BLaER1 (cell line): ENCODE data around the gene GLUL.
"Not testable (repeated sequence)": the region's sequence is repeated elsewhere in the genome, so short reads cannot be mapped to it uniquely, and the experiment has no call there.

Source experiments
- H3K27ac ChIP-seq: shearing (Covaris generic); formaldehyde crosslinking; 2 replicates; pipeline ENCODE4 v1.8.1; 2022
- H3K27me3 ChIP-seq: shearing (Covaris generic); formaldehyde crosslinking; 2 replicates; pipeline ENCODE4 v1.8.1; 2022
- H3K36me3 ChIP-seq: shearing (Covaris generic); formaldehyde crosslinking; 2 replicates; pipeline ENCODE4 v1.8.1; 2022
- H3K4me1 ChIP-seq: shearing (Covaris generic); formaldehyde crosslinking; 2 replicates; pipeline ENCODE4 v1.8.1; 2022
- H3K4me2 ChIP-seq: shearing (Covaris generic); formaldehyde crosslinking; 2 replicates; pipeline ENCODE4 v1.8.1; 2022
- H3K4me3 ChIP-seq: shearing (Covaris generic); formaldehyde crosslinking; 2 replicates; pipeline ENCODE4 v1.8.1; 2022
- H3K9ac ChIP-seq: shearing (Covaris generic); formaldehyde crosslinking; 2 replicates; pipeline ENCODE4 v1.8.1; 2022
- H3K9me3 ChIP-seq: shearing (Covaris generic); formaldehyde crosslinking; 2 replicates; pipeline ENCODE4 v1.8.1; 2022
- H4K20me1 ChIP-seq: shearing (Covaris generic); formaldehyde crosslinking; 2 replicates; pipeline ENCODE4 v1.8.1; 2022
- Cebpa-rat ChIP-seq: shearing (Covaris generic); IDR thresholded peaks from 2 replicates; pipeline ENCODE4 v1.8.1; 2022

The GLUL gene

DNA sequence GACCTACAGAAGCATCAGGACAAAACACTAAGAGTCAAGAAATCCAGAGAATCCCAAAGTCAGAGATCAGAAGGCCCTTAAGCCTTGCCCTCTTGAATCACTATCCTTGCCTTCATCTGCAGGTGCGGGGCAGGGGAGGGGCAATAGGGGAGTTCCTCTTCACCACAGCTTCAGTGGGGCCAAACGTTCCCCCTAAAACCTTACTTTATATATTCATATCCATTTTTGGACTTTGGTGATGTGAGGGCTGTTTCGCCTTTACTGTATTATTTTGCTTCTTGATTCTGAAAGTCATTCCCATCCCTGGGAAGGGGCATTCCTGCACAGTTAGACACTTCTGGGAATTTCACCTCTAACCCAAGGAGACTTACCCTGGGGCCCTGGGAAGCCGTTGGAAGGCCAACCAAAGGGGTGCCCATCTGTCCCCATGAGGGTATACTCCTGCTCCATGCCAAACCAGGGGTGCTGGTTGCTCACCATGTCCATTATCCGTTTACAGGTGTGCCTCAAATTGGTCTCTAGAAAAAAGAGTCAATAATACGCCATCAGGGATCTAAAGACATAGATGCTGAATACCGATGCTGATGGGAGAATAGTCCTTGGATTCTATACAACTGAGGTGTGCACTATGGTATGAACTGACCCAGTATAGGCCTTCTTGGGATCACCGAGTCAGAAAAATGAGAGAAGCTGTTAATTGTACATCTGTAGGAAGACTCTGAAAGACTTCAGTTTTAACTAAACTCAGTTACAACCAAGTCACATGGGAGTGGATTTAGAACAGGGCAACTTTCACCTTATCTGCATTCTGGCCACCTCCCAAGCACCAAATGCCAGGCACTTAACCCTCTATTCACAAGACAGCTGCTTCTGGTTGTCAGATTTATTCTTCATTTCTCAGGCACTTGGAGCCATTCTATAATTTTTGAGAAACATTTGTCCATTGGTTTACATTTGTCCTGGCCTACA, 5.4 kb downstream of the GLUL start:
- TF ChIP-seq Cebpa-rat = no peak
- Histone ChIP-seq H3K27me3 (no peaks in the 10 kb centered on the region), H3K9ac (no peak overlapping the region), H3K9me3 (no peaks in the 10 kb centered on the region), H3K36me3 (peaks cover 78% of the 10 kb centered on the region), H3K27ac (no peak overlapping the region), H3K4me1 (peaks cover 19% of the 10 kb centered on the region), H3K4me3 (no peak overlapping the region), H4K20me1 (peaks cover 100% of the 10 kb centered on the region), H3K4me2 (no peak overlapping the region)

DNA sequence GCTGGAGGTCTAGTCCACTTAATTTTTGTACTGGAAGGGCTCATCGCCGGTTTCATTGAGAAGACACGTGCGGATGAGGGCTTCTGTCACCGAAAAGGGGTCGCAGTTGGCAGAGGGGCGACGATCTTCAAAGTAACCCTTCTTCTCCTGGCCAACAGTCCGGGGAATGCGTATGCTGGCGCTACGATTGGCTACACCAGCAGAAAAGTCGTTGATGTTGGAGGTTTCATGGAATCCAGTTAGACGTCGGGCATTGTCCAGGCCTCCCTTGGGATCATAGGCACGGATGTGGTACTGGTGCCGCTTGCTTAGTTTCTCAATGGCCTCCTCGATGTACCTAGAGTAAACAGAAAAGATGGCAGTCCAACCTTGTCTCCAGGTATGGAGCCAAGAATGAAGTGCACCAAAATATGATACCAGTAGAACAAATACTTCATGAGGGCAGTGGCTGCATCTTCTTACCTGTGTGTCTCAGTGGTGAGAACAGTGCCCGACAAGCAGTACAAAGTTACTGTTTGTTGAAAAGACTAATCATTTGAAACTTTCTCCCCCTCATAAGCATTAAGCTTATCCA, 7.1 kb downstream of the GLUL start:
- Histone ChIP-seq H3K9me3 (no peaks in the 10 kb centered on the region), H3K27ac (no peak overlapping the region), H3K9ac (no peak overlapping the region), H3K4me2 (no peak overlapping the region), H3K4me1 (peaks cover 19% of the 10 kb centered on the region), H4K20me1 (peaks cover 93% of the 10 kb centered on the region), H3K36me3 (peaks cover 82% of the 10 kb centered on the region), H3K27me3 (no peaks in the 10 kb centered on the region), H3K4me3 (no peak overlapping the region)
- no peak for TF ChIP-seq Cebpa-rat

DNA sequence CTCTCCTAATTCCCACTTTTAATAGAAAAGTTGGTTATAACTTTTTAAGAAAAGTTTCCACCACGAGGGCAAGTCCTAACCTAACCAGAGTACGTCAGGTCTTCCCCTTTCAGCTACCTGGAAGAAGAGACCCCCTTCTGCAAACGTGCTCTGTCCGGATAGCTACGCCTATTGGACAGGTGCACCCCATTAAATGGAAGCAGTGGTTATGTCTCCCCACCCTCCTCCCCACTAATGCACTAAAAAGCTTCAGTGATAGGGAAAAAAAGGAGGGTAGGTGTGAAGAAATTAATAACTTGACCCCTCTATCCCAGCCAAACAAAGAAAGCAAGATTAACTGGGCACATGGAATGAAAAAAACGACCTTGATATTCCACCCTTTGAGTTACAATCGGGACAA, 7.7 kb downstream of the GLUL start:
- TF ChIP-seq Cebpa-rat = no peak
- Histone ChIP-seq H4K20me1 (peaks cover 87% of the 10 kb centered on the region), H3K27me3 (no peaks in the 10 kb centered on the region), H3K36me3 (peaks cover 81% of the 10 kb centered on the region), H3K4me1 (peaks cover 14% of the 10 kb centered on the region), H3K9ac (no peak overlapping the region), H3K27ac (no peak overlapping the region), H3K9me3 (no peaks in the 10 kb centered on the region), H3K4me2 (no peak overlapping the region), H3K4me3 (no peak overlapping the region)

DNA sequence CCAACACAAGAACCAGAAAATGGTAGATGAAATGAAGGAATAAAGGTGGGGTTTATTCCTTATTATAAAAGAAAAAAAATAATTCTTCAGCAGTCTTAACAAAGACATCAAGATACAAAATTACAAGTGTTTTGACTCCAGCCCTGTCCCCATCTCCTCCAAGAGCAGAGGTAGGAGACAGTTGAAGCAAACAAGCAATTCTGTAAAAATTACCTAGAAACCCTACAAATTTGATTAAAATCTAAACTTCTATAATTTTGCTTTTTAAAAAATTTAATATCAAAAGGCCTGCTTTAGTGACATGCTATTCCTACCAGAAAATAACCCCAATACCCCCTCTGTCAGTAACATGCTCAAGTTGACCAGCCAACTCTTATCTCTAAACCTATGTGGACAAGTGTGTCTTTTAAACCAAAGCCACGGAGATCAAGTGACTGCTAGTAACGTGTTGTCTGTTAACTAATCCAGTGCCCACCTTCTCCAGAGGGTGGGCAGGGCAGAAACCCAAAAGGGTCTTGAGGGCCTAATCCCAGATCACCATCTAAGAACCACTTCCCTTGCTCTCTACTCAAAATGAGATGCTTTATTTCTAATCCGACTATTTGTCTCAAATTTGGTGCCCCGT, 8.4 kb downstream of the GLUL start:
- no peak for TF ChIP-seq Cebpa-rat
- Histone ChIP-seq H3K36me3 (peaks cover 73% of the 10 kb centered on the region), H3K9me3 (no peaks in the 10 kb centered on the region), H3K27ac (no peak overlapping the region), H3K4me2 (no peak overlapping the region), H3K9ac (no peak overlapping the region), H3K4me1 (peaks cover 7% of the 10 kb centered on the region), H4K20me1 (peaks cover 79% of the 10 kb centered on the region), H3K4me3 (no peak overlapping the region), H3K27me3 (no peaks in the 10 kb centered on the region)

DNA sequence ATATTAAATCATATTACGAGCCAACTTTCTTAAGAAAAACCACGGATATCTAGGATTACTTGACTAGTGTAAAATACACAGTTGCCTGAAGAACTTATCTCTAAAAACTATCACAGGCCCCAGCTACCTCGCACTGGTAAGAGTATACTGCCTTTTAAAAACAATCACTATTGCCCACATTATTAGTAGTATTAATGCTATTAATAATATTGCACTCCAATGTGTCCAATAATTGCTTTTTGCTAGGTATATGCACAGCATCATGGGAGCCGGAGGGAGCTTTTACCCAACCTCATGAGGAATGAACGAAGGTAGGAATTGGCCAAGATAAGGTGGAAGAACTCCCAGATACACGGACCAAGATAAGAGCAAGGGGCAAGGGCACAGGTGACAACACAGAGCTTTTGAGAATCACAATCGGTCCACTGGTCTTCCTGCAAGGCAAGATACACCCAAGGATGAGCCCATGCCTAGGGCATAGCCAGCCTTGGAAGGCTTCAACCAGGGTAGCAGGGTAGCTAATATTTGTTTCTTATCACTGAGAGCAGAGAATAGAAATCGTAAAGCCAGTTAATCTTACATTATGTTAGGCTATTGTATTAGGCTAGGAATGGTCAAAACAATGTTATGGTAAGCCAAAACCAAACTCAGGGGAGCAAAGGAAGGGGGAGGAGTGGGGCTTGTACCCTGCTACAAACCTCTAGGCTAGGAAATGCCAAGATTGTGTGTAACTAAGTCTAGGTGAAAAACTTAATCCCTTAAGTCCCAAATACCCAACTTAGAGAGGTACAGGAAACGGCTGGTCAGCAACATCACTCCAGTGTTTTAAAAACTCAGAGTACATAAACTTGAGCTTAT, 9.4 kb downstream of the GLUL start:
- Histone ChIP-seq H4K20me1 (peaks cover 70% of the 10 kb centered on the region), H3K4me3 (no peak overlapping the region), H3K36me3 (peaks cover 64% of the 10 kb centered on the region), H3K4me2 (no peak overlapping the region), H3K9me3 (no peaks in the 10 kb centered on the region), H3K27me3 (no peaks in the 10 kb centered on the region), H3K4me1 (no peaks in the 10 kb centered on the region; the same call in 1 of the 2 replicates), H3K27ac (no peak overlapping the region), H3K9ac (no peak overlapping the region)
- TF ChIP-seq Cebpa-rat = no peak

DNA sequence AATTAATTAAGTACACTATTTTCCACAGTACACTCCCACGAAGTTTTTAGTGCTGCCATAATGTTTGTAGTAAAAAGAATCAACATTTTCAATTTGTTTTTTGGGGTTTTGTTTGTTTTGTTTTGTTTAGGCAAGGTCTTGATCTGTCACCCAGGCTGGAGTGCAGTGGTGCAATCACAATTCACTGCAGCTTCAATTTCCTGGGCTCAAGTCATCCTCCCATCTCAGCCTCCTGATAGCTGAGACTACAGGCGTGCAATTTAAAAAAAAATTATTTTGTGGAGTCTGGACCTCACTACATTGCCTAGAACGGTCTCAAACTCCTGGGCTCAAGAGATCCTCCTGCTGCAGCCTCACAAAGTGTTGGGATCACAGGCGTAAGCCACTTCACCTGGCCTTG, 11.4 kb downstream of the GLUL start:
- H4K20me1 ChIP-seq = peaks cover 50% of the 10 kb centered on the region
- no peak overlapping the region for H3K4me3 ChIP-seq
- H3K4me2 ChIP-seq = no peak overlapping the region
- peaks cover 44% of the 10 kb centered on the region for H3K36me3 ChIP-seq
- H3K9me3 ChIP-seq = no peaks in the 10 kb centered on the region
- no peaks in the 10 kb centered on the region for H3K27me3 ChIP-seq
- no peak for TF ChIP-seq Cebpa-rat
- no peak overlapping the region for H3K9ac ChIP-seq
- H3K4me1 ChIP-seq = no peaks in the 10 kb centered on the region
- no peak overlapping the region for H3K27ac ChIP-seq

DNA sequence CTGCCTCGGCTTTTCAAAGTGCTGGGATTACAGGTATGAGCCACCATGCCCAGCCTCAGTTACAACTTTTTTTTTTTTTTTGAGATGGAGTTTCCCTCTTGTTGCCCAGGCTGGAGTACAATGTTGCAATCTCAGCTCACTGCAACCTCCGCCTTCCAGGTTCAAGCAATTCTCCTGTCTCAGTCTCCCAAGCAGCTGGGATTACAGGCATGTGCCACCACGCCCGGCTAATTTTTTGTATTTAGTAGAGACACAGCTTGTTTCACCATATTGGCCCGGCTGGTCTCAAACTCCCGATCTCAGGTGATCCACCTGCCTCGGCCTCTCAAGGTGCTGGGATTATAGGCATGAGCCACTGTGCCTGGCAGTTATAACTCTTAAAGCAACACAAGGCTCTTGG, 11.8 kb downstream of the GLUL start:
- H4K20me1 ChIP-seq = peaks cover 46% of the 10 kb centered on the region
- H3K4me2 ChIP-seq, H3K27ac ChIP-seq, H3K4me1 ChIP-seq, H3K9ac ChIP-seq, H3K4me3 ChIP-seq, H3K27me3 ChIP-seq, H3K9me3 ChIP-seq: not testable (repeated sequence)
- peaks cover 40% of the 10 kb centered on the region for H3K36me3 ChIP-seq

DNA sequence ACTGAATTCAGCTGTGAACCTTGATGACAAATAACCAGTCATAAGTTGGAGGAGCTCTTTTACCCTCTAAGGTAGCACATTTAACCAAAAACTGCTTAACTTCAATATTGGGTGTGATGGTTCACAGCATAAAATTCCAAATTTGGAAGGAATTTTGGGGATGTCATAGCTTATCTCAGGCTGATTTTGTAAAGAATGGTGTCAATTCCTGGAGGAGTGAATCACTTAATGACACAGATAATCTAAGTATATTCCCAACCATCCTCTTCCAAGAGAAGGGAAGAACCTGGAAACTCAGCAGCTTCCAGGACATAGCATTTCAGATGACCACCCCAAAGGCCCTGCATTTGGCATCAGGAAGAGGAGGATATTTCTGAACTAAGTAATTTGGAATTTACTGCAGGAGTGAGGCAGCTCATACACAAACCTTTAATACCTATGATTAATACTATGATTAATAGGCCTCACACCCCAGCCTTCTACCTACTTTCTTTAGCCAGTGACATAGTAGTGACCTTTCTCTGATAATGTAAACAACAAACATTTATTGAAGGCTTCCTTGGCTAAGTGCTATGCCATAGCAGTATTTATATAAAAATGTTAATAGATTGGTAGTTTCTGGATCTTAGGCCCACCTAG, 14.5 kb downstream of the GLUL start:
- Histone ChIP-seq H3K36me3 (peaks cover 12% of the 10 kb centered on the region), H3K4me2 (no peak overlapping the region), H3K9me3 (no peaks in the 10 kb centered on the region), H3K27me3 (no peaks in the 10 kb centered on the region), H3K4me1 (no peaks in the 10 kb centered on the region), H3K4me3 (no peak overlapping the region), H3K27ac (no peak overlapping the region), H4K20me1 (peaks cover 18% of the 10 kb centered on the region), H3K9ac (no peak overlapping the region)
- TF ChIP-seq Cebpa-rat = no peak

DNA sequence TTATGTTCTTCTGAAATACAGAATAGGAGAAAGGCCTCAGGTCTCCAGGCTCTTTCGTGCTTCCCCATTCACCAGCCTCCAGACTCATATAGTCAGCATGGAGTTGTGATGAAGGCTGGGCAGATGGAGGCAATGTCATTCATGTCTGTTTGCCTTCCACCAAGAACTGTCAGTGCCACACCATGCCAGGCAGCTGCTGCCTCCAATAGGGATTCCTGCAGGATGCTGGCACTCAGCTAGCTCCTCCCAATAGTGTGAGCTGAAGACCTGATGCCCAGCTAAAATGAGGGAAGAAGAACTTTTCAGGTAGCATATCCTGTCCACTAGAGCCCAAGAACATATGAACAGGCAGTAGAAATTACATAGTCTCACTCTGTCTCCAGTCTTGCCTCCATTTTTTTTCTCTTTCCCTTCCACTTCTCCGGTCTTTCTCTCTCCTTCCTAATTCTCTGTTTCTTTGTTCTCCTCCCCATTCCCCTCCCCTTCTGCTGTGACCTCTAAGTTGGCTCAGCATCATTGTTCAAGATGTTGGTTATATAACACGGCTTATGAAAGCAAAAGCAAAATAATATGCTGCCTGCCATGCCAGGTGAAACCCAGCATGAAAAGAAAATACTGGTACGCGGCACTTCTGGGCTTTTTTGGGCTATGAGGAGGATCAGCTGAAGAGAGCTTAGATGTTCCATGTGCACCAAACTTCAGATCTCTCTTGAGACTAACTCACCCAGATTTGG, 17.3 kb downstream of the GLUL start:
- H3K4me3 ChIP-seq = no peak overlapping the region
- no peaks in the 10 kb centered on the region for H3K36me3 ChIP-seq
- H3K9ac ChIP-seq = no peak overlapping the region
- no peaks in the 10 kb centered on the region for H3K27me3 ChIP-seq
- TF ChIP-seq Cebpa-rat = no peak
- H3K4me2 ChIP-seq = no peak overlapping the region
- H3K27ac ChIP-seq = no peak overlapping the region
- no peaks in the 10 kb centered on the region for H3K4me1 ChIP-seq
- H3K9me3 ChIP-seq = no peaks in the 10 kb centered on the region
- no peaks in the 10 kb centered on the region for H4K20me1 ChIP-seq
